Stomach (tissue), 9 donors: Measurements from ENCODE around the gene RPP14. TPM values are rescaled to one million over a fixed set of nuclear protein-coding genes. Genes with fewer than 3 reads are reported as not detected.

Source experiments
- DNase-seq, 2 donors: peaks; one replicate each; pipeline versions ENCODE4 v3.0.0 to v3.0.0-alpha.2; 2013 to 2019
- H3K27ac ChIP-seq, 5 donors: fragments of 200-600 bp in 4 of 5; sonication (generic) in 4 of 5; one replicate each; pipeline ENCODE4 v1.5.1; 2013 to 2019; ENCODE audit warnings: mild to moderate bottlenecking in 1 of 5, moderate library complexity in 1 of 5
- H3K27me3 ChIP-seq, 3 donors: fragments of 200-600 bp; sonication (generic); one replicate each; pipeline ENCODE4 v1.5.1; 2017 to 2019; ENCODE audit warnings: mixed run types in 1 of 3
- H3K36me3 ChIP-seq, 4 donors: fragments of 200-600 bp; sonication (generic); 1 replicate in 3 of 4; 2 replicates in 1 of 4; pipeline ENCODE4 v1.5.1; 2016 to 2019
- H3K4me1 ChIP-seq, 4 donors: fragments of 200-600 bp; sonication (generic); one replicate each; pipeline ENCODE4 v1.5.1; 2016 to 2019
- H3K4me3 ChIP-seq, 4 donors: fragments of 200-600 bp; sonication (generic) in 3 of 4; one replicate each; pipeline ENCODE4 v1.5.1; 2016 to 2019; ENCODE audit warnings: mild to moderate bottlenecking in 1 of 4
- H3K9me3 ChIP-seq, 4 donors: fragments of 200-600 bp; sonication (generic); one replicate each; pipeline ENCODE4 v1.5.1; 2016 to 2019
- EP300 ChIP-seq: sonication (generic); formaldehyde crosslinking; IDR thresholded peaks from one replicate; pipeline ENCODE4 v1.6.1; 2017; ENCODE audit warnings: antibody characterized with exemption
- POLR2A ChIP-seq, 4 donors: fragments of 450-650 bp; IDR thresholded peaks; one replicate each; pipeline ENCODE4 v1.6.1; 2016; ENCODE audit warnings: antibody characterized with exemption in 4 of 4, control low read depth in 2 of 4, mild to moderate bottlenecking in 1 of 4, moderate library complexity in 1 of 4
- POLR2AphosphoS5 ChIP-seq, 3 donors: sonication (generic); formaldehyde crosslinking; IDR thresholded peaks; one replicate each; pipeline ENCODE4 v1.6.1; 2016; ENCODE audit warnings: antibody characterized with exemption in 3 of 3
- WGBS, 5 donors: extraction: QIAGEN DNeasy Blood & Tissue Kit in 3 of 5; methylation state at CpG; one replicate each; pipeline versions ENCODE4 v1.1.5 to v1.1.7; 2013 to 2018; 5-methylcytosine and 5-hydroxymethylcytosine counted together
- intact Hi-C: fragments of 100-400 bp; cut with DNase I; formaldehyde crosslinking; loops from one replicate; pipeline ENCODE4 v1.15.1; 2023; ENCODE audit warnings: low total_unique reads
- polyA plus RNA-seq, 3 donors: library from polyadenylated mRNA; stranded (reverse); fragments of 200-250 nt; gene quantifications; one replicate each; pipeline ENCODE4 v1.2.3, GENCODE V29; 2013
- total RNA-seq, 5 donors: library from RNA; depleted of rRNA; stranded (reverse); fragments of >200 nt; gene quantifications; one replicate each; pipeline versions ENCODE4 v1.1.0 to v1.2.3, GENCODE V29; 2014 to 2016
- TF ChIP-seq, protein P1 (sequence below), 7 experiments: fragments of 450-650 bp in 4 of 7; fragments of 200-600 bp in 3 of 7; sonication (generic) in 3 of 7; IDR thresholded peaks; one replicate each; pipeline ENCODE4 v1.5.1; 2016 to 2019; ENCODE audit warnings: antibody characterized with exemption in 7 of 7, control low read depth in 2 of 7, mild to moderate bottlenecking in 1 of 7
- donor health status: healthy with polysubstance abuse.
- donor health status: Bipolar disorder and iron deficiency.
- donor health status: healthy.

The RPP14 gene
- total and polyA plus RNA-seq, 8 donors = 4.1 to 23.5 (median 9.9) TPM

DNA sequence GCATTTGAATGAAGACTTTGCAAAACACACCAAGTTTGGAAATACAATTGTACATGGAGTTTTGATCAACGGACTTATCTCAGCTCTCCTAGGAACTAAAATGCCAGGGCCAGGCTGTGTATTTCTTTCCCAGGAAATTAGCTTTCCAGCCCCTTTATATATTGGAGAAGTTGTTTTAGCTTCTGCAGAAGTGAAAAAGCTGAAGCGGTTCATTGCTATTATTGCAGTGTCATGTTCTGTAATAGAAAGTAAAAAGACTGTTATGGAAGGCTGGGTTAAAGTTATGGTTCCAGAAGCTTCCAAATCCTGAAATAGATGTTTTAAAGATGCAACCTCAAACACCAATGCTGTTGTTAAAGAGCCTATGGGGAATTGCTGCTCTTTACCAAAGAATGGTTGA, 11.8 kb downstream of the RPP14 start:
- H3K27ac ChIP-seq = no peak overlapping the region
- H3K36me3 ChIP-seq = peaks cover 46 to 77% (median 70%) of the 10 kb centered on the region in 4 donors
- H3K9me3 ChIP-seq = no peaks in the 10 kb centered on the region
- intact Hi-C loops = no loop called here
- no peaks in the 10 kb centered on the region for H3K27me3 ChIP-seq
- TF ChIP-seq, protein P1, sequence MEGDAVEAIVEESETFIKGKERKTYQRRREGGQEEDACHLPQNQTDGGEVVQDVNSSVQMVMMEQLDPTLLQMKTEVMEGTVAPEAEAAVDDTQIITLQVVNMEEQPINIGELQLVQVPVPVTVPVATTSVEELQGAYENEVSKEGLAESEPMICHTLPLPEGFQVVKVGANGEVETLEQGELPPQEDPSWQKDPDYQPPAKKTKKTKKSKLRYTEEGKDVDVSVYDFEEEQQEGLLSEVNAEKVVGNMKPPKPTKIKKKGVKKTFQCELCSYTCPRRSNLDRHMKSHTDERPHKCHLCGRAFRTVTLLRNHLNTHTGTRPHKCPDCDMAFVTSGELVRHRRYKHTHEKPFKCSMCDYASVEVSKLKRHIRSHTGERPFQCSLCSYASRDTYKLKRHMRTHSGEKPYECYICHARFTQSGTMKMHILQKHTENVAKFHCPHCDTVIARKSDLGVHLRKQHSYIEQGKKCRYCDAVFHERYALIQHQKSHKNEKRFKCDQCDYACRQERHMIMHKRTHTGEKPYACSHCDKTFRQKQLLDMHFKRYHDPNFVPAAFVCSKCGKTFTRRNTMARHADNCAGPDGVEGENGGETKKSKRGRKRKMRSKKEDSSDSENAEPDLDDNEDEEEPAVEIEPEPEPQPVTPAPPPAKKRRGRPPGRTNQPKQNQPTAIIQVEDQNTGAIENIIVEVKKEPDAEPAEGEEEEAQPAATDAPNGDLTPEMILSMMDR (IDR thresholded peaks at IDR 0.05) = no peak
- TF ChIP-seq POLR2A (IDR thresholded peaks at IDR 0.05) (no peak), POLR2AphosphoS5 (IDR thresholded peaks at IDR 0.05) (no peak)
- peaks cover 0 to 9% (median 3%) of the 10 kb centered on the region in 4 donors for H3K4me1 ChIP-seq
- no peak overlapping the region for H3K4me3 ChIP-seq
- 69 to 87% (median 79%) methylated on average over 2 of the region's 2 CpGs for WGBS, 5 donors
- DNase-seq = no peak

DNA sequence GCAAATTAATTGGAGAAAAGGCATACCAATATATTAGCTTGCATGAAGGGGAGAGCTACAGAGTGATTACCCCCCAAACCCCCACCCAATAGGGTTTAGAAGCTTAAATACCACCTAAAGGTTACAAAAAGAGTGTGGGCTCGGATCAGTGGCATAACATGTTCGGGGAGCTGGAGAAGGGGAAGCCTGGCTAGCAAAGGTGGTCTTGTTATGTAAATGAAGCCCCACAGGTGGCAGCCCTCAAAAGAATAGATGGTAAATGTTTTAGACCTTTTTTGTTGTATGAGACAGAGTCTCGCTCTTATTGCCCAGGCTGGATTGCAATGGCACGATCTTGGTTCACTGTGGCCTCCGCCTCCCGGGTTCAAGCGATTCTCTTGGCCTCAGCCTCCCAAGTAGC, 15.7 kb downstream of the RPP14 start:
- Histone ChIP-seq H3K36me3 (peaks cover 14 to 39% (median 30%) of the 10 kb centered on the region in 4 donors), H3K27me3 (no peaks in the 10 kb centered on the region), H3K27ac (no peak overlapping the region), H3K4me3 (no peak overlapping the region), H3K9me3 (no peaks in the 10 kb centered on the region), H3K4me1 (peaks cover 11 to 38% (median 24%) of the 10 kb centered on the region in 4 donors)
- 87 to 97% (median 96%) methylated on average over 7 of the region's 7 CpGs for WGBS, 5 donors
- no peak for TF ChIP-seq POLR2AphosphoS5 (IDR thresholded peaks at IDR 0.05)
- TF ChIP-seq POLR2A (IDR thresholded peaks at IDR 0.05) = no peak
- TF ChIP-seq, protein P1 (IDR thresholded peaks at IDR 0.05) = no peak
- TF ChIP-seq EP300 = no peak
- DNase-seq = no peak
- intact Hi-C loops = loop anchor here (2.0 kb wide), 1 partner anchor 91 kb away; no protein-coding TSS in a partner anchor

DNA sequence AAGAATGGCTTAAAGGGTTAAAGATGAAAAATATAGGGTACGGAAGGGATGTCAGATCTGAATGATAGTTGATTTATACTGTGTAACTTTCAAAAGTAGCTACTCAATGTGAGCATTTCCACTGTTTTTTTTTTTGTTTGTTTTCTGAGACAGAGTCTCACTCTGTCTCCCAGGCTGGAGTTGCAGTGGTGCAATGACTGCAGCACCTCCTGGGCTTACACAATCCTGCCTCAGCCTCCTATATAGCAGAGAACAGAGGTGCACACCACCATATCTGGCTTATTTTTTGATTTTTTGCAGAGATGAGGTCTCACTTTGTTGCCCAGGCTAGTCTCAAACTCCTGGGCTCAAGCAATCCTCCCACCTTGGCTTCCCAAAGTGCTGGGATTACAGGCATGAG, 16.7 kb downstream of the RPP14 start:
- Histone ChIP-seq H3K9me3 (no peaks in the 10 kb centered on the region), H3K27me3 (no peaks in the 10 kb centered on the region), H3K27ac (no peak overlapping the region), H3K36me3 (peaks cover 4 to 28% (median 20%) of the 10 kb centered on the region in 4 donors), H3K4me3 (no peak overlapping the region), H3K4me1 (peaks cover 11 to 38% (median 24%) of the 10 kb centered on the region in 4 donors)
- 39 to 73% (median 48%) methylated on average over 1 of the region's 1 CpG for WGBS, 5 donors
- no peak for DNase-seq
- intact Hi-C loops = no loop called here
- no peak for TF ChIP-seq POLR2A (IDR thresholded peaks at IDR 0.05)
- TF ChIP-seq, protein P1 (IDR thresholded peaks at IDR 0.05) = no peak
- no peak for TF ChIP-seq POLR2AphosphoS5 (IDR thresholded peaks at IDR 0.05)
- TF ChIP-seq EP300 = no peak

DNA sequence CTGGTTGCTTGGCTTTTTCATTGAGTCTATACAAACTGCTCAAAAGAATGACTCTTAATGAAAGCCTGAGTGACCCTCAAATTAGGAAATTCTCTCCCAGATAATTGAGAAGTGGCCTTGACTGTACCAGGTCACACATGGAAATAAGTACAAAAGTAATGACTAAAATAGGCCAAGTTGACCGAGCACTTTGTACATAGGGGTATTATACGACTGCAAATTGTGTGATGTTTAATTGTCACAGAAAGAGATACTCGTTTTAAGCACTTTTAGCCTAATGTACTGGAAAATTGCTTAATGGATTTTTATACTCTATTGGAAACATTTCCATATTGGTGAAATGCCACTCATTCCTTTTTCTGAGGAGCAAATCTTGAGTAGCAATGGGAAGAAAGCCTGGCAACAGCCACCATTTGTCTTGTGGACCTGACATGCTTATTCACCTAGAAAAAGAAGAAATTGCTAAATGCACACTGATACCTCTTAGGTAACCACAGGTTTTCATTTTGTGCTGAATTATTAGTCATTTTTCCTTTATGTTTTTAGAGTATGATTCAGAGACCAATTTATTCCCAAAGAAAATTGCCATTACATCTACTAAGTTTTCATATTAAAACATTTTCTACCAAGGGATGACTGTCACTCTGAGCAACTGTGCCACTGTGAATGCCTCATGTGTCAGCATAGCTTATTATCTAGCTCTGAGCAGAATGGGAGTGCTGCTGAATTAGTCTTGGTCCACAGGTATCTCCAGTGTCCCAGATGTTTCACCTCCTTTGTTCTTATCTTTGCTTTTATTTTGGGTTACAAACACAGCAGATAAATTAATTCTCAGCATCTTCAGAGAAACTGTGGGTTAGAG, 17.7 kb downstream of the RPP14 start:
- H3K4me3 ChIP-seq = no peak overlapping the region
- H3K4me1 ChIP-seq = peaks cover 11 to 38% (median 24%) of the 10 kb centered on the region in 4 donors
- TF ChIP-seq, protein P1 (IDR thresholded peaks at IDR 0.05) = no peak
- TF ChIP-seq EP300 (no peak), POLR2A (IDR thresholded peaks at IDR 0.05) (no peak), POLR2AphosphoS5 (IDR thresholded peaks at IDR 0.05) (no peak)
- H3K27ac ChIP-seq = peak overlapping the region in 1 of 5 donors; percentile 78
- peaks cover 0 to 19% (median 10%) of the 10 kb centered on the region in 4 donors for H3K36me3 ChIP-seq
- no peaks in the 10 kb centered on the region for H3K27me3 ChIP-seq
- H3K9me3 ChIP-seq = no peaks in the 10 kb centered on the region
- intact Hi-C loops = no loop called here
- no peak for DNase-seq
- WGBS, 5 donors = 77 to 88% (median 81%) methylated on average over 3 of the region's 3 CpGs
